ENCODE measurements around the gene D2HGDH. TPM values are rescaled to one million over a fixed set of nuclear protein-coding genes. Genes with fewer than 3 reads are reported as not detected.

The D2HGDH gene
- total and polyA plus RNA-seq, 12 donors, result 7.6 to 24.7 (median 19.1) TPM

DNA sequence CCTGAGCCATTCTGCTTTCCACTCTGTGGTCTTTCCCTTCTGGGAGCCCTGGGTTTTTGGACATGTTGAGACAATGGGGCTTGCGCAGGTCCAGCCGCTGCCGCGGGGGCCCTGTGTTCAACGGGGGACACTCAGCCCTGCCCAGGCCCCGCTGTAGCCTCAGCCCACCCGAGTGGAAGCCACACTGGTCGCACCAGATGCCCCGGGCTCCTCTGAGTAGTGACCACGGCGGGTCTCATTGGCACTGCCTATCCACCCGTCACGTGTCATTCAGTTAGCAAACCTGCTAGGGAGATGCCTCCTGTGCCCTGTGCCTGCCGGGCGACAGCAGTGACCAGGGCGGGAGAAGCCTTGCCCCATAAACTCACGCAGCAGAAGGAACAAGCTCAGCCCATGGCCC lies 19.1 kb downstream of the D2HGDH start:
- H3K9me3 ChIP-seq, result no peaks in the 10 kb centered on the region
- intact Hi-C loops (cut with DNase I), result no loop called here
- peaks cover 0 to 80% (median 14%) of the 10 kb centered on the region in 9 donors for H3K36me3 ChIP-seq
- DNase-seq (no peak), ATAC-seq (no peak)
- H3K27ac ChIP-seq, result no peak overlapping the region
- H3K4me3 ChIP-seq, result no peak overlapping the region
- peaks cover 0 to 17% (median 5%) of the 10 kb centered on the region in 9 donors for H3K4me1 ChIP-seq
- H3K27me3 ChIP-seq, result no peaks in the 10 kb centered on the region
- TF ChIP-seq, protein P1, sequence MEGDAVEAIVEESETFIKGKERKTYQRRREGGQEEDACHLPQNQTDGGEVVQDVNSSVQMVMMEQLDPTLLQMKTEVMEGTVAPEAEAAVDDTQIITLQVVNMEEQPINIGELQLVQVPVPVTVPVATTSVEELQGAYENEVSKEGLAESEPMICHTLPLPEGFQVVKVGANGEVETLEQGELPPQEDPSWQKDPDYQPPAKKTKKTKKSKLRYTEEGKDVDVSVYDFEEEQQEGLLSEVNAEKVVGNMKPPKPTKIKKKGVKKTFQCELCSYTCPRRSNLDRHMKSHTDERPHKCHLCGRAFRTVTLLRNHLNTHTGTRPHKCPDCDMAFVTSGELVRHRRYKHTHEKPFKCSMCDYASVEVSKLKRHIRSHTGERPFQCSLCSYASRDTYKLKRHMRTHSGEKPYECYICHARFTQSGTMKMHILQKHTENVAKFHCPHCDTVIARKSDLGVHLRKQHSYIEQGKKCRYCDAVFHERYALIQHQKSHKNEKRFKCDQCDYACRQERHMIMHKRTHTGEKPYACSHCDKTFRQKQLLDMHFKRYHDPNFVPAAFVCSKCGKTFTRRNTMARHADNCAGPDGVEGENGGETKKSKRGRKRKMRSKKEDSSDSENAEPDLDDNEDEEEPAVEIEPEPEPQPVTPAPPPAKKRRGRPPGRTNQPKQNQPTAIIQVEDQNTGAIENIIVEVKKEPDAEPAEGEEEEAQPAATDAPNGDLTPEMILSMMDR (IDR thresholded peaks at IDR 0.05), result no peak
- 97 to 98% methylated on average over 17 of the region's 17 CpGs for WGBS, 2 donors

DNA sequence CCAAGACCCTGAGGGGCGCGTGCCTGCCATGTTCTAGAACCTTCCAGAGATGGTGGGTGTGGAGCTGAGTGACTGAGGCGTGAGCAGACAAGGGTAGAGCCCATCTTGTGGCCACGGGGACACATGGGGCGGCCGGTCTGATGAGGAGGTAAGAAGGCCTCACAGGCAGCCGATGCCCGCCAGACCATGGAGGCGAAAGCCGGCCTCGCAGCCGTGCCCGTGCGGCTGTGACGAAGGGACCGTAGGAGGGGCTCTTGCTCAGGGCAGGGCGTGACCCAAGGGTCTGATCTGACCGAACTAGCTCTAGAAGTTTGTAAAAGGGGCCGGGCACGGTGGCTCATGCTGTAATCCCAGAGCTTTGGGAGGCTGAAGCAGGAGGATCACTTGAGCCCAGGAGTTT lies 19.6 kb downstream of the D2HGDH start:
- Histone ChIP-seq H3K4me1 (peaks cover 0 to 17% (median 5%) of the 10 kb centered on the region in 9 donors), H3K36me3 (peaks cover 0 to 79% (median 14%) of the 10 kb centered on the region in 9 donors), H3K27ac (no peak overlapping the region), H3K27me3 (no peaks in the 10 kb centered on the region), H3K4me3 (no peak overlapping the region), H3K9me3 (no peaks in the 10 kb centered on the region)
- no peak for DNase-seq
- 96 to 97% methylated on average over 20 of the region's 20 CpGs for WGBS, 2 donors
- TF ChIP-seq, protein P1 (IDR thresholded peaks at IDR 0.05), result no peak
- no peak for ATAC-seq
- intact Hi-C loops (cut with DNase I), result no loop called here

DNA sequence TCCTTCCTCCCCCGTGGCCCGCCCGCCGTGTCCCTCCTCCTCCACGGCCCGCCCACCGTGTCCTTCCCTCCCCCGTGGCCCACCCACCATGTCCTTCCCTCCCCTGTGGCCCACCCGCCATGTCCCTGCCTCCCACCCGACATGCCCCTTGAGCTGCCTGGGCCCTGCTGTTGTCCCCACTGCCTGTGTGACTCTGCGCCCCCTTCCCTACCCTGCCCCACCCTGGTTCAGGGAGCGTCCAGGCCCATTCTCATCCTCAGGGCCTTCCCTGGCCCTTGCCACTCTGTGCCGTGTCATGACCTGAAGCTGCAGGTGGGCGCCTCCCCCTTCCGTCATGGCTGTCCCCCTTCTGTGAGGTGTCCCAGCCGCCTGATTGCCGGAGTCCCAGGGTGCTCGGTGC lies 20.7 kb downstream of the D2HGDH start:
- Histone ChIP-seq H3K9me3 (peaks cover 0 to 1% (median 0%) of the 10 kb centered on the region in 11 donors), H3K4me3 (no peak overlapping the region), H3K36me3 (peaks cover 0 to 75% (median 14%) of the 10 kb centered on the region in 9 donors), H3K27ac (no peak overlapping the region), H3K4me1 (peaks cover 0 to 12% (median 5%) of the 10 kb centered on the region in 9 donors), H3K27me3 (no peaks in the 10 kb centered on the region)
- ATAC-seq, result peak in 1 of 8 donors; percentile 22
- DNase-seq, result no peak
- intact Hi-C loops (cut with DNase I), result no loop called here
- 92 to 94% methylated on average over 9 to 16 of the region's 18 CpGs for WGBS, 2 donors
- TF ChIP-seq, protein P1 (IDR thresholded peaks at IDR 0.05), result no peak

DNA sequence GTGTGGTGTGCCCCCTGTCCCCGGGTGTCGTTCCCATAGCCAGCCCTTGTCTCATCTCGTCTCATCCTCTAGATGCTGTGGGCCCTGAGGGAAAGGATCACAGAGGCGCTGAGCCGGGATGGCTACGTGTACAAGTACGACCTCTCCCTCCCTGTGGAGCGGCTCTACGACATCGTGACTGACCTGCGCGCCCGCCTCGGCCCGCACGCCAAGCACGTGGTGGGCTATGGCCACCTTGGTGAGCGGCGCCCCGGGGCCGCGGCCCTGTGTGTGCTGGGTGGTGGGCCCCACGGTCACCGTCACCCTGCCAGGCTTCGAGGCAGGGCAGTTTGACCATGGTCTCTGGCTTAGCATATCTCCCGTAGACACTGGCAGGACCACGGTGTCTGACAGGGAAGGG lies 21.3 kb downstream of the D2HGDH start:
- Histone ChIP-seq H3K4me1 (peaks cover 0 to 7% (median under 1%) of the 10 kb centered on the region in 9 donors), H3K9me3 (peaks cover 0 to 6% (median 0%) of the 10 kb centered on the region in 11 donors), H3K36me3 (peaks cover 0 to 78% (median 14%) of the 10 kb centered on the region in 9 donors), H3K27ac (no peak overlapping the region), H3K27me3 (no peaks in the 10 kb centered on the region), H3K4me3 (no peak overlapping the region)
- TF ChIP-seq, protein P1 (IDR thresholded peaks at IDR 0.05), result no peak
- DNase-seq (no peak), ATAC-seq (peak in 1 of 8 donors; percentile 45)
- intact Hi-C loops (cut with DNase I), result no loop called here
- WGBS, 2 donors, result 97 to 98% methylated on average over 27 of the region's 27 CpGs

Measured in heart right ventricle (tissue), 16 donors.